ENCODE measurements around the gene SLC39A3.
A peak's percentile ranks its signal among the peaks of the same experiment; 100 is the strongest.
"Not testable (repeated sequence)": the region's sequence is repeated elsewhere in the genome, so short reads cannot be mapped to it uniquely, and the experiment has no call there.

SLC39A3 gene

GRCh38 chr19:2721570-2722540 is 18.0 kb downstream of the SLC39A3 start:
- no peak for DNase-seq

- DNase-seq, result no peak
Observed at GRCh38 chr19:2720777-2721569, 18.8 kb downstream of the SLC39A3 start, which contains the start of gene DIRAS1. DIRAS1 (minus strand) TSS chr19:2721372; CDS start chr19:2717806, 3,566 bp downstream.

GRCh38 chr19:2719920-2720776 is 19.7 kb downstream of the SLC39A3 start:
- DNase-seq, result no peak

- DNase-seq, result no peak
Observed at GRCh38 chr19:2719232-2719735, 20.5 kb downstream of the SLC39A3 start.

- no peak for DNase-seq
Observed at GRCh38 chr19:2717638-2718541, 21.9 kb downstream of the SLC39A3 start.

GRCh38 chr19:2716722-2717637 is 22.8 kb downstream of the SLC39A3 start:
- no peak for DNase-seq

- no peak for DNase-seq
Observed at GRCh38 chr19:2716275-2716650, 23.6 kb downstream of the SLC39A3 start.

GRCh38 chr19:2715470-2716274 is 24.1 kb downstream of the SLC39A3 start:
- no peak for DNase-seq

- DNase-seq, result no peak
Observed at GRCh38 chr19:2714531-2715269, 25.1 kb downstream of the SLC39A3 start.

- not testable (repeated sequence) for DNase-seq
Observed at GRCh38 chr19:2714102-2714501, 25.7 kb downstream of the SLC39A3 start.

- DNase-seq, result not testable (repeated sequence)
Observed at GRCh38 chr19:2713170-2713569, 26.6 kb downstream of the SLC39A3 start.

GRCh38 chr19:2711875-2712205 is 28.0 kb downstream of the SLC39A3 start:
- DNase-seq, result no peak

- no peak for DNase-seq
Observed at GRCh38 chr19:2711172-2711874, 28.5 kb downstream of the SLC39A3 start.

- DNase-seq, result no peak
Observed at GRCh38 chr19:2706251-2706650, 33.6 kb downstream of the SLC39A3 start.

GRCh38 chr19:2703691-2704216 is 36.1 kb downstream of the SLC39A3 start:
- no peak for DNase-seq

GRCh38 chr19:2703077-2703437 is 36.8 kb downstream of the SLC39A3 start:
- no peak for DNase-seq

- peak; percentile 84 for DNase-seq
Observed at GRCh38 chr19:2702170-2703076, 37.4 kb downstream of the SLC39A3 start, which contains the start of gene GNG7. GNG7 (minus strand) TSS chr19:2702694; CDS start chr19:2520688, 182,006 bp downstream.

Measured in NCI-H1436 (cell line).